HAP-1 (cell line): ENCODE results near the gene DENND1C.

ENCODE experiments used
- DNase-seq, 2 experiments: peaks; one replicate each; pipeline ENCODE4 v3.0.0-alpha.2; 2016 to 2020; ENCODE audit warnings: low spot score in 2 of 2
- H3K27me3 ChIP-seq: fragments of 250-450 bp; sonication (Bioruptor Pico); 2 replicates; pipeline ENCODE4 v1.5.1; 2020; ENCODE audit warnings: low read depth, mild to moderate bottlenecking, moderate library complexity
- H3K36me3 ChIP-seq: fragments of 250-450 bp; sonication (Bioruptor Pico); replicated peaks from 2 replicates; pipeline ENCODE4 v1.5.1; 2020; ENCODE audit warnings: mild to moderate bottlenecking
- H3K4me1 ChIP-seq: fragments of 250-450 bp; sonication (Bioruptor Pico); 2 replicates; pipeline ENCODE4 v1.5.1; 2020; ENCODE audit warnings: mild to moderate bottlenecking
- H3K4me3 ChIP-seq: fragments of 250-450 bp; sonication (Bioruptor Pico); 2 replicates; pipeline ENCODE4 v1.5.1; 2020; ENCODE audit warnings: mild to moderate bottlenecking, moderate library complexity
- H3K9me3 ChIP-seq: fragments of 250-450 bp; sonication (Bioruptor Pico); 2 replicates; pipeline ENCODE4 v1.5.1; 2020; ENCODE audit warnings: mild to moderate bottlenecking, moderate library complexity
- in situ Hi-C: fragments of 300-500 bp; cut with MboI; formaldehyde crosslinking; loops from 3 replicates; pipeline ENCODE4 v1.14.3; 2020; ENCODE audit warnings: low sequenced_read_pairs, inconsistent platforms, mixed read lengths

Gene DENND1C

GRCh38 chr19:6481541-6482342 lies at the start of gene DENND1C:
TSS of gene DENND1C (minus strand) at chr19:6481787. CDS start at chr19:6481695, 92 bp downstream.
- H3K4me3 ChIP-seq: no peak within 1 kb of the TSS
- H3K36me3 ChIP-seq: no peaks in the 10 kb centered on the region
- no peaks in the 10 kb centered on the region for H3K9me3 ChIP-seq
- no peaks in the 10 kb centered on the region for H3K4me1 ChIP-seq
- peak in 1 of 2 experiments; percentile 73 for DNase-seq
- in situ Hi-C loops: no loop called here
- no peaks in the 10 kb centered on the region for H3K27me3 ChIP-seq

- in situ Hi-C loops: no loop called here
- H3K9me3 ChIP-seq: no peaks in the 10 kb centered on the region
- H3K36me3 ChIP-seq: peaks cover 9% of the 10 kb centered on the region
- H3K27me3 ChIP-seq: no peaks in the 10 kb centered on the region
- peak; percentile 82 to 94 for DNase-seq
- H3K4me1 ChIP-seq: peaks cover 12% of the 10 kb centered on the region
- peak within 1 kb of the TSS; percentile 78 for H3K4me3 ChIP-seq
Observed at GRCh38 chr19:6530386-6531162, 49.0 kb upstream of the DENND1C start, which contains the start of gene TNFSF9. TSS of gene TNFSF9 (plus strand) at chr19:6531026. CDS start at chr19:6531037, 11 bp downstream.

- H3K4me1 ChIP-seq: peaks cover 12% of the 10 kb centered on the region
- in situ Hi-C loops: no loop called here
- DNase-seq: no peak
- H3K4me3 ChIP-seq: peak overlapping the region; percentile 78
- peaks cover 5% of the 10 kb centered on the region for H3K36me3 ChIP-seq
- no peaks in the 10 kb centered on the region for H3K27me3 ChIP-seq
- no peaks in the 10 kb centered on the region for H3K9me3 ChIP-seq
Observed at GRCh38 chr19:6529937-6530385, 48.4 kb upstream of the DENND1C start.

GRCh38 chr19:6529351-6529750 lies 47.8 kb upstream of the DENND1C start:
- in situ Hi-C loops: no loop called here
- Histone ChIP-seq H3K4me3 (no peak overlapping the region), H3K4me1 (peaks cover 12% of the 10 kb centered on the region), H3K36me3 (no peaks in the 10 kb centered on the region; the same call in 1 of the 2 replicates), H3K9me3 (no peaks in the 10 kb centered on the region), H3K27me3 (no peaks in the 10 kb centered on the region)
- no peak for DNase-seq

- Histone ChIP-seq H3K4me3 (no peak overlapping the region), H3K27me3 (no peaks in the 10 kb centered on the region), H3K36me3 (no peaks in the 10 kb centered on the region; the same call in 1 of the 2 replicates), H3K4me1 (peaks cover 12% of the 10 kb centered on the region), H3K9me3 (no peaks in the 10 kb centered on the region)
- in situ Hi-C loops: no loop called here
- DNase-seq: peak in 1 of 2 experiments; percentile 53
Observed at GRCh38 chr19:6528544-6529121, 47.0 kb upstream of the DENND1C start.

GRCh38 chr19:6527893-6528543 lies 46.4 kb upstream of the DENND1C start:
- Histone ChIP-seq H3K4me3 (no peak overlapping the region), H3K27me3 (no peaks in the 10 kb centered on the region), H3K9me3 (no peaks in the 10 kb centered on the region), H3K36me3 (no peaks in the 10 kb centered on the region; the same call in 1 of the 2 replicates), H3K4me1 (peaks cover 12% of the 10 kb centered on the region)
- in situ Hi-C loops: no loop called here
- DNase-seq: no peak

- no peak for DNase-seq
- no peaks in the 10 kb centered on the region for H3K27me3 ChIP-seq
- H3K9me3 ChIP-seq: no peaks in the 10 kb centered on the region
- H3K4me1 ChIP-seq: peaks cover 7% of the 10 kb centered on the region; the same call in 1 of the 2 replicates
- no peaks in the 10 kb centered on the region for H3K36me3 ChIP-seq
- no peak overlapping the region for H3K4me3 ChIP-seq
- in situ Hi-C loops: loop anchor here (25.0 kb wide), 1 partner anchor 338 kb away; no protein-coding TSS in a partner anchor
Observed at GRCh38 chr19:6524311-6524710, 42.7 kb upstream of the DENND1C start.

- Histone ChIP-seq H3K4me1 (no peaks in the 10 kb centered on the region), H3K4me3 (no peak overlapping the region), H3K36me3 (no peaks in the 10 kb centered on the region), H3K27me3 (no peaks in the 10 kb centered on the region), H3K9me3 (no peaks in the 10 kb centered on the region)
- in situ Hi-C loops: loop anchor here (25.0 kb wide), 1 partner anchor 340 kb away; no protein-coding TSS in a partner anchor
- no peak for DNase-seq
Observed at GRCh38 chr19:6522712-6523111, 41.1 kb upstream of the DENND1C start.

- no peak for DNase-seq
- H3K36me3 ChIP-seq: no peaks in the 10 kb centered on the region
- no peak overlapping the region for H3K4me3 ChIP-seq
- H3K27me3 ChIP-seq: no peaks in the 10 kb centered on the region
- H3K9me3 ChIP-seq: no peaks in the 10 kb centered on the region
- in situ Hi-C loops: loop anchor here (25.0 kb wide), 1 partner anchor 340 kb away; no protein-coding TSS in a partner anchor
- H3K4me1 ChIP-seq: peaks cover 3% of the 10 kb centered on the region
Observed at GRCh38 chr19:6521718-6522646, 40.4 kb upstream of the DENND1C start.

- no peak for DNase-seq
- H3K27me3 ChIP-seq: no peaks in the 10 kb centered on the region
Observed at GRCh38 chr19:6519289-6519688, 37.7 kb upstream of the DENND1C start.

GRCh38 chr19:6518145-6518911 lies 36.7 kb upstream of the DENND1C start:
- Histone ChIP-seq H3K9me3 (no peaks in the 10 kb centered on the region), H3K4me3 (no peak overlapping the region), H3K4me1 (peaks cover 3% of the 10 kb centered on the region), H3K27me3 (no peaks in the 10 kb centered on the region), H3K36me3 (no peaks in the 10 kb centered on the region)
- in situ Hi-C loops: loop anchor here (5.0 to 25.0 kb wide), 3 partner anchors 114 to 344 kb away; partner anchors contain the start of genes GPR108 and TRIP10
- DNase-seq: no peak

More at GRCh38 chr19:6519289-6519688, 37.7 kb upstream of the DENND1C start:
- in situ Hi-C loops: loop anchor here (5.0 to 25.0 kb wide), 3 partner anchors 113 to 343 kb away; partner anchors contain the start of genes GPR108 and TRIP10
- no peaks in the 10 kb centered on the region for H3K36me3 ChIP-seq
- peaks cover 3% of the 10 kb centered on the region for H3K4me1 ChIP-seq
- no peak overlapping the region for H3K4me3 ChIP-seq
- H3K9me3 ChIP-seq: no peaks in the 10 kb centered on the region
